ENCODE data around the gene DDX49. TPM values are rescaled to one million over a fixed set of nuclear protein-coding genes. Genes with fewer than 3 reads are reported as not detected.

DDX49 gene
- total and polyA plus RNA-seq, 8 donors, result 17.5 to 42.2 (median 24.5) TPM

DNA sequence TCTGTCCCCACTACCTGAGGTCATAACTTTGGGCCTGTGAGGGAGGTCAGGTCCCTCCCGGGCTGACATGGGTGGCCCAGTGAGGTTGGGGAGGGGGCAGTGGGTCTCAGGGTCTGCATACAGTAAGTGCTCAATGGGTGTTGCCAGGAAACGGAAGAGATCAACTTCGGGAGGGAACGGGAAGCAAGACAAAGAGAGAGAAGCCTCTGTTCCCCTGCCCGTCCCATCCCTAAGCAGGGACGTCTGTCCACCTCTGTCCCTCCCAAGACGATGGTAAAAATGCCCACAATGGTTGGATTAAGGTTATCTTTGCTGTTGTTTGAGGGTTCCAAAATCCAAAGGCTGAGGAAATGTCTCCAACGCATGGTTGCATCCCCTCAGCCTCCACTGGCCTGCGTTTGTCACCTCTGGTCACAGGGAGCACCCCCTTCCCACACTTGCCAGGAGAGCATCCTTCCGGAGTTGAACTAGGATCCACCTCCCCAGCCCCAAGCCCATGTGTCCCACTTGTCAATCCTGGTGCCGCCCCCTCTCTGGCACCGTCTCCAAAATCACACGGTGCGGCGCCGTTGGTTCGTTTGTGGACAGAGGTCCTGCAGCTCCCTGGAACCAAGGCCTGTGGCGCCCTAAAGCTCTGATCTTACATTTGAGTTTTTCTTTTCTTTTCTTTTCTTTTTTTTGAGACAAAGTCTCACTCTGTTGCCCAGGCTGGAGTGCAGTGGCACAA lies 22.3 kb downstream of the DDX49 start:
- FAIRE-seq (no peak), ATAC-seq (peak in 1 of 4 donors; percentile 3), DNase-seq (no peak)
- TF ChIP-seq, protein P1, sequence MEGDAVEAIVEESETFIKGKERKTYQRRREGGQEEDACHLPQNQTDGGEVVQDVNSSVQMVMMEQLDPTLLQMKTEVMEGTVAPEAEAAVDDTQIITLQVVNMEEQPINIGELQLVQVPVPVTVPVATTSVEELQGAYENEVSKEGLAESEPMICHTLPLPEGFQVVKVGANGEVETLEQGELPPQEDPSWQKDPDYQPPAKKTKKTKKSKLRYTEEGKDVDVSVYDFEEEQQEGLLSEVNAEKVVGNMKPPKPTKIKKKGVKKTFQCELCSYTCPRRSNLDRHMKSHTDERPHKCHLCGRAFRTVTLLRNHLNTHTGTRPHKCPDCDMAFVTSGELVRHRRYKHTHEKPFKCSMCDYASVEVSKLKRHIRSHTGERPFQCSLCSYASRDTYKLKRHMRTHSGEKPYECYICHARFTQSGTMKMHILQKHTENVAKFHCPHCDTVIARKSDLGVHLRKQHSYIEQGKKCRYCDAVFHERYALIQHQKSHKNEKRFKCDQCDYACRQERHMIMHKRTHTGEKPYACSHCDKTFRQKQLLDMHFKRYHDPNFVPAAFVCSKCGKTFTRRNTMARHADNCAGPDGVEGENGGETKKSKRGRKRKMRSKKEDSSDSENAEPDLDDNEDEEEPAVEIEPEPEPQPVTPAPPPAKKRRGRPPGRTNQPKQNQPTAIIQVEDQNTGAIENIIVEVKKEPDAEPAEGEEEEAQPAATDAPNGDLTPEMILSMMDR (IDR thresholded peaks at IDR 0.05), result no peak
- H3K9me3 ChIP-seq, result no peaks in the 10 kb centered on the region
- no peak overlapping the region for H3K27ac ChIP-seq
- H3K27me3 ChIP-seq, result no peaks in the 10 kb centered on the region
- H3K4me3 ChIP-seq, result no peak overlapping the region
- no peaks in the 10 kb centered on the region for H3K4me1 ChIP-seq
- 69 to 72% methylated on average over 18 of the region's 18 CpGs for WGBS, 2 donors
- intact Hi-C loops (cut with DNase I), result no loop called here
- no peaks in the 10 kb centered on the region for H3K36me3 ChIP-seq

DNA sequence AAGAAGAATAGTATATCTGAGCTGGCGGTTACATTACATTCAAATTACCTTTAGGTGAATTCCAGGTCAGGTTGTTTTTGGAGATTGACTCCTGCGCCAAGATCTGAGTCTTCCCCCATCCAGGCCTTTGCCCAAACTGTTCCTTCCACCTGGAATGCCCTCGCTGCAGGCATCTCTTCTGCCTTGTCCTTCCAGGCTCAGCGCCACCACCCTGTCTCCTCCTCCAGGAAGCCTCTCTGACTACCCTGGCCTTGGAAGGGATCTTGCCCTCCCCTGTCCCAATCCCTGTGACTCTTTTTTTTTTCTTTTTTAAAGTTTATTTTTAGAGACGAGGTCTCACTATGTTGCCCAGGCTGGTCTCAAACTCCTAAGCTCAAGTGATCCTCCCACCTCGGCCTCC lies 23.2 kb downstream of the DDX49 start:
- Histone ChIP-seq H3K36me3 (no peaks in the 10 kb centered on the region), H3K9me3 (no peaks in the 10 kb centered on the region), H3K27me3 (no peaks in the 10 kb centered on the region), H3K27ac (no peak overlapping the region), H3K4me1 (no peaks in the 10 kb centered on the region), H3K4me3 (no peak overlapping the region)
- FAIRE-seq (no peak), DNase-seq (no peak), ATAC-seq (no peak)
- WGBS, 2 donors, result 81 to 95% methylated on average over 6 of the region's 6 CpGs
- intact Hi-C loops (cut with DNase I), result no loop called here
- TF ChIP-seq, protein P1 (IDR thresholded peaks at IDR 0.05), result no peak

DNA sequence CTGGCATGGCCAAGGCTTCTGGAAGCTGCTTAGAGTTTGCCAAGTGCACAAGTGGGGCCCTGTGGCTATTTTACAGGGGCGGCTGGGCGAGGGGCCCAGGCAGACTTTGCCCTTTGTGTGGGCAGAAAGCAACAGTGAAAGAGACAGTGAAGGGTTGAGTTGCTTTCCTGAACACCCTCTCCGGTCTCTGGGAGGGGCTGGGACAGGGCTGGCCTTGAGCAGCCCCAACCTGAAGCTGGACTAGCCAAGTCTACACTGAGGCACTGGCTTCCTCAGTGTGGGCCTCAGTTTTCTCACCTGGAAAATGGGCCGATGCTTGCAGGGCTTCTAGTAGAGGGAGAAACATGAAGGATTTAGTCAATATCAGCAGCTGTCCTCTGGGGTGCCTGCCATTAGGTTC lies 23.9 kb downstream of the DDX49 start:
- Histone ChIP-seq H3K4me1 (no peaks in the 10 kb centered on the region), H3K27ac (no peak overlapping the region), H3K27me3 (no peaks in the 10 kb centered on the region), H3K36me3 (no peaks in the 10 kb centered on the region), H3K4me3 (no peak overlapping the region), H3K9me3 (no peaks in the 10 kb centered on the region)
- intact Hi-C loops (cut with DNase I), result no loop called here
- FAIRE-seq, result no peak
- ATAC-seq, result no peak
- 67 to 79% methylated on average over 4 of the region's 4 CpGs for WGBS, 2 donors
- DNase-seq, result no peak
- TF ChIP-seq, protein P1 (IDR thresholded peaks at IDR 0.05), result no peak

DNA sequence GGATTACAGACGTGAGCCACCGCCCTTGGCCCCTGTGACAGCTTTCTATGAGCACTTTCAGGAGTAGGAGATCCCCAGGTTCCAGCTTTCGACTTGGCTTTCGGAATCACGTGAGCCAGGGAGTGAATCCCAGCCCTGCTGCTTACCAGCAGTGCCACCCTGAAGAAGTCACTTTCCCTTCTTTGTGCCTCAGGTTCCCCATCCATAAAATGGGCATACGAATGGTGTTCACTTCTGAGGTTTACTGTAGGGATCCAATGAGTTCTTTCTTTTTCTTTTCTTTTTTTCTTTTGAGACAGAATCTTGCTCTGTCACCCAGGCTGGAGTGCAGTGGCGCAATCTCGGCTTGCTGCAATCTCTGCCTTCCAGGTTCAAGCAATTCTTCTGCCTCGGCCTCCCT lies 25.8 kb downstream of the DDX49 start:
- TF ChIP-seq, protein P1 (IDR thresholded peaks at IDR 0.05), result no peak
- Histone ChIP-seq H3K4me1 (no peaks in the 10 kb centered on the region), H3K9me3 (no peaks in the 10 kb centered on the region), H3K27ac (no peak overlapping the region), H3K4me3 (no peak overlapping the region), H3K27me3 (no peaks in the 10 kb centered on the region), H3K36me3 (no peaks in the 10 kb centered on the region)
- intact Hi-C loops (cut with DNase I), result no loop called here
- DNase-seq, result no peak
- ATAC-seq, result no peak
- WGBS, 2 donors, result 81 to 87% methylated on average over 9 of the region's 9 CpGs
- FAIRE-seq, result no peak

DNA sequence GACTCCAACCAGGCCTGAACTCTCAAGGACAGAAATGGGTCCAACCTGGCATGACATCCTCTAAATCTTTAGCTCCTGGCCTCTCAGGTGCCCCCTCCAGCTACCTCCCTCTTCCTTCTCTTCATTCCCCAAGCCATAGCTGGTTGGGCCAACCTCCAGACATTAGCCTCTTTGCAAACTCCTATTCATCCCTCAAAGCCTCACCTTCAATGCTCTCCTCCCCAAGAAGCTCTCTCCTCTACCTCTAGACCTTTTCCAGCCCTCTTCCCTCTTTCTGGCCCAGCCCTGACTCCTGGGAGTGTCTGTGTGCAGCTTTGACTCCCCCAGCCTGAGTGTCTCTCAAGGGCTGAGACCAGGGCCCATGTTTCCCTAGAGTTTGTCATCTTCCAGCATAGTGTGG lies 26.8 kb downstream of the DDX49 start:
- Histone ChIP-seq H3K27ac (no peak overlapping the region), H3K36me3 (no peaks in the 10 kb centered on the region), H3K27me3 (no peaks in the 10 kb centered on the region), H3K9me3 (no peaks in the 10 kb centered on the region), H3K4me3 (no peak overlapping the region), H3K4me1 (no peaks in the 10 kb centered on the region)
- FAIRE-seq (no peak), DNase-seq (no peak), ATAC-seq (no peak)
- TF ChIP-seq, protein P1 (IDR thresholded peaks at IDR 0.05), result no peak
- intact Hi-C loops (cut with DNase I), result no loop called here
